ENCODE data around the gene FAAP100. TPM values are rescaled to one million over a fixed set of nuclear protein-coding genes. Genes with fewer than 3 reads are reported as not detected.
"Not testable (repeated sequence)": the region's sequence is repeated elsewhere in the genome, so short reads cannot be mapped to it uniquely, and the experiment has no call there.

FAAP100 gene
- total RNA-seq, 1 donor from 2014 or later: 21.4 TPM

DNA sequence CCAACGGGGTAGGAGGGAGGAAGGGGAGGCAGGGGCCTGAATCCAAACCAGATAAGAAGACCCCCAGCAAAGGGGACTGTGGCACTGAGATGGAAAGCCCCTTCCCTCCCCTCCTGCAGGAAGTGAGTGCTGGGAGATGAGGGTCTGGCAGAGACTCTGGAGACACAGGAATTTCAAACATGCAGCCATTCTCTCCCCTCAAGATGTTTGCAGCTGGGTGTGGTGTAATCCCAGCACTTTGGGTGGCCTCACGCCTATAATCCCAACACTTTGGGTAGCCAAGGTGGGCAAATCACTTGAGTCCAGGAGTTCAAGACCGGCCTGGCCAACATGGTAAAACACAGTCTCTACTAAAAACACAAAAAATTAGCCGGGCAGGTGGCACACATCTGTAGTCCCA lies 33.9 kb upstream of the FAAP100 start:
- H3K36me3 ChIP-seq: peaks cover 0 to 84% of the 10 kb centered on the region in 2 donors
- intact Hi-C loops (cut with DNase I): no loop called here

DNA sequence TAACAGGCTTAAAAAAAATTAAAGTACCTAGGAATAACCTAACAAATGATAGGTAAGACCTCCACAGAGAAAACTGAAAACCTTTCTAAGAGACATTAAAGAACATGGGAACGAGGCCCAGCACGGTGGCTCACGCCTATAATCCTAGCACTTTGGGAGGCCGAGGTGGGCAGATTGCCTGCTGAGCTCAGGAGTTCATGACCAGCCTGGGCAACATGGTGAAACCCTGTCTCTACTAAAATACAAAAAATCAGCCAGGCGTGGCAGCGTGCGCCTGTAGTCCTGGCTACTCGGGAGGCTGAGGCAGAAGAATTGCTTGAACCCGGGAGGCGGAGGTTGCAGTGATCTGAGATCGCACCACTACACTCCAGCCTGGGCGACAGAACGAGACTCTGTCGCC lies 32.6 kb upstream of the FAAP100 start:
- intact Hi-C loops (cut with DNase I); H3K27ac ChIP-seq; H3K27me3 ChIP-seq; DNase-seq (ENCODE audit: extremely low spot score in 2 of 2); H3K4me3 ChIP-seq; H3K4me1 ChIP-seq; H3K9me3 ChIP-seq: not testable (repeated sequence)
- H3K36me3 ChIP-seq: peaks cover 0 to 71% of the 10 kb centered on the region in 2 donors

More for the DNA sequence above, 33.9 kb upstream of the FAAP100 start:
- Histone ChIP-seq H3K27me3 (no peaks in the 10 kb centered on the region), H3K9me3 (no peaks in the 10 kb centered on the region), H3K4me1 (no peaks in the 10 kb centered on the region), H3K4me3 (no peak overlapping the region), H3K27ac (no peak overlapping the region)
- no peak for TF ChIP-seq POLR2A (IDR thresholded peaks at IDR 0.05)
- TF ChIP-seq, protein P1, sequence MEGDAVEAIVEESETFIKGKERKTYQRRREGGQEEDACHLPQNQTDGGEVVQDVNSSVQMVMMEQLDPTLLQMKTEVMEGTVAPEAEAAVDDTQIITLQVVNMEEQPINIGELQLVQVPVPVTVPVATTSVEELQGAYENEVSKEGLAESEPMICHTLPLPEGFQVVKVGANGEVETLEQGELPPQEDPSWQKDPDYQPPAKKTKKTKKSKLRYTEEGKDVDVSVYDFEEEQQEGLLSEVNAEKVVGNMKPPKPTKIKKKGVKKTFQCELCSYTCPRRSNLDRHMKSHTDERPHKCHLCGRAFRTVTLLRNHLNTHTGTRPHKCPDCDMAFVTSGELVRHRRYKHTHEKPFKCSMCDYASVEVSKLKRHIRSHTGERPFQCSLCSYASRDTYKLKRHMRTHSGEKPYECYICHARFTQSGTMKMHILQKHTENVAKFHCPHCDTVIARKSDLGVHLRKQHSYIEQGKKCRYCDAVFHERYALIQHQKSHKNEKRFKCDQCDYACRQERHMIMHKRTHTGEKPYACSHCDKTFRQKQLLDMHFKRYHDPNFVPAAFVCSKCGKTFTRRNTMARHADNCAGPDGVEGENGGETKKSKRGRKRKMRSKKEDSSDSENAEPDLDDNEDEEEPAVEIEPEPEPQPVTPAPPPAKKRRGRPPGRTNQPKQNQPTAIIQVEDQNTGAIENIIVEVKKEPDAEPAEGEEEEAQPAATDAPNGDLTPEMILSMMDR (IDR thresholded peaks at IDR 0.05): no peak
- TF ChIP-seq POLR2AphosphoS5 (IDR thresholded peaks at IDR 0.05; ENCODE audit: insufficient read depth in 1 of 2, low read depth in 1 of 2): no peak
- no peak for DNase-seq (ENCODE audit: extremely low spot score in 2 of 2)

- no peaks in the 10 kb centered on the region for H3K4me1 ChIP-seq
- no peak overlapping the region for H3K4me3 ChIP-seq
- H3K36me3 ChIP-seq: peaks cover 0 to 61% of the 10 kb centered on the region in 2 donors
- H3K27me3 ChIP-seq: no peaks in the 10 kb centered on the region
- no peak for DNase-seq (ENCODE audit: extremely low spot score in 2 of 2)
- no peaks in the 10 kb centered on the region for H3K9me3 ChIP-seq
- TF ChIP-seq, protein P1 (IDR thresholded peaks at IDR 0.05): no peak
- TF ChIP-seq POLR2AphosphoS5 (IDR thresholded peaks at IDR 0.05; ENCODE audit: insufficient read depth in 1 of 2, low read depth in 1 of 2) (no peak), POLR2A (IDR thresholded peaks at IDR 0.05) (no peak)
- H3K27ac ChIP-seq: no peak overlapping the region
- intact Hi-C loops (cut with DNase I): no loop called here
These were observed 31.6 kb upstream of the FAAP100 start for GRCh38 chr17:81583589-81584342.

DNA sequence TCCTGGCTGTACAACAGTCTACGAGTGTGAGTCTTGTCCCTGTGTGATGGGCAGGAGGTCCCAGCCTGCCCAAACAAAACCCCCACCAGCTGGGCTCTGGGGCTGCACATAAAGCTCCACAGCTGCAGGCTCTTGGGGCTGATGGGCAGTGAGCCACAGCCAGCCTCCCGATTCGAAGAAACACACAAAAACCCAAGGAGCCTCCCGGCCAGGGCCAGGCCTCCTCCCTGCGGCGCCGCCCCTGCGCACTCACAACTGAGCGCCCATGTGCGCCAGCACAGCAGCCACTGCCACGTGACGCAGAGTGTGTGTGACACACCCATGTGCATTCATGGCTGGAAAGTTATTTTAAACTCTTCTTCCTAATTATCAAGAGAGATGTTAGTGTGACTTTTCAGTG lies 30.6 kb upstream of the FAAP100 start:
- Histone ChIP-seq H3K4me3 (no peak overlapping the region), H3K27me3 (no peaks in the 10 kb centered on the region), H3K9me3 (no peaks in the 10 kb centered on the region), H3K4me1 (peaks cover 5% of the 10 kb centered on the region), H3K27ac (no peak overlapping the region), H3K36me3 (peaks cover 0 to 50% of the 10 kb centered on the region in 2 donors)
- intact Hi-C loops (cut with DNase I): no loop called here
- no peak for TF ChIP-seq POLR2AphosphoS5 (IDR thresholded peaks at IDR 0.05; ENCODE audit: insufficient read depth in 1 of 2, low read depth in 1 of 2)
- TF ChIP-seq POLR2A (IDR thresholded peaks at IDR 0.05): no peak
- TF ChIP-seq, protein P1 (IDR thresholded peaks at IDR 0.05): no peak
- DNase-seq (ENCODE audit: extremely low spot score in 2 of 2): no peak

GRCh38 chr17:81582341-81582740 lies 30.2 kb upstream of the FAAP100 start:
- H3K27ac ChIP-seq: no peak overlapping the region
- no peak overlapping the region for H3K4me3 ChIP-seq
- peaks cover 0 to 48% of the 10 kb centered on the region in 2 donors for H3K36me3 ChIP-seq
- no peaks in the 10 kb centered on the region for H3K9me3 ChIP-seq
- H3K4me1 ChIP-seq: peaks cover 9% of the 10 kb centered on the region
- H3K27me3 ChIP-seq: no peaks in the 10 kb centered on the region
- no peak for TF ChIP-seq POLR2A (IDR thresholded peaks at IDR 0.05)
- no peak for TF ChIP-seq POLR2AphosphoS5 (IDR thresholded peaks at IDR 0.05; ENCODE audit: insufficient read depth in 1 of 2, low read depth in 1 of 2)
- TF ChIP-seq, protein P1 (IDR thresholded peaks at IDR 0.05): no peak
- no peak for DNase-seq (ENCODE audit: extremely low spot score in 2 of 2)
- intact Hi-C loops (cut with DNase I): no loop called here

Data from vagina (tissue), 2 donors.